GM19372 (cell line): ENCODE measurements around the gene PTGR2.
"Not testable (repeated sequence)": the region's sequence is repeated elsewhere in the genome, so short reads cannot be mapped to it uniquely, and the experiment has no call there.

Experiments used
- ATAC-seq: cut with Tn5 transposase; IDR thresholded peaks from one replicate; pipeline ENCODE4 v1.9.1; 2021; ENCODE audit warnings: mild to moderate bottlenecking, low read depth, moderate library complexity; ENCODE audit not compliant: unreplicated experiment

PTGR2 gene

DNA sequence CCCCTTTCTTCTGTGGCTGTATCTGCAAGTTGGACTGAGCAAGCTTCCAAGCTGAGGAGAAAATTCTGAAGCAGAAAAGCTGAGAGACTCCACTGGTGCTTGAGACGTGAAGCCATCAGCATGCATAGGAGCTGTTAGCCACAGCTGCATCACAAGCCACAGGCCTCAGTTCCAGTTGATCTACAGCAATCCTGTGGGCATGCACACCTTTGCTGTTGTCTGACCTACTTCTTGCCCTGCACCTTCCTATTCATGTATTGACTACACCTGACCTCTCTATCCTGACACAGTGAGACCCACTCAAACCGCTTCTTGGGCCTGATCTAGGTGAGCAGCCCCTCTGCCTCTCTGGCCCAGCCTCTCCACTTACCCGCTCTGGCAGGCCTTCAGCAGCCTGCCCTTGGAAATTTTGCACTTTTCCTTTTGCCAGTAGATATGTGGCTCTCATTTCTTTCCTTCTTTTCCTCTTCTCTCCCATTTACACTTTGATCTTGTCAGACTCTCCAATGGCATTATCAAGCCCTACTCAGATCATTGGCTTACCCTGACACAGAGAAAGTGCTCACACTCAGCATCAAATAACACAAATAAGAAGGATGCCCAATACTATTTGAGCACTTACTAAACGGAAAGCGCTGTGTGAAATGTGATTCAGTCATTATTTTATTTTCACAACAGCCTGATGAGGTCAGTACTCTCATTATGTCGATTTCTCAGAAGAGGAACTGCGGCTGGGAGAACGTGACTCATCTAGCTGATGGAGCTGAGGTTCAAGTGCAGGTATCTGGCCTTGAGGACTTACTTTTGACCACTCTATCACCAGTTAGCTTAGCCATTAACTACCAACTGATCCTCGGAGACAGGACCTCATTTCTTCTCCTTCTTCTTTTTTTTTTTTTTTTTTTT is 21.9 kb upstream of the PTGR2 start:
- ATAC-seq = no peak

DNA sequence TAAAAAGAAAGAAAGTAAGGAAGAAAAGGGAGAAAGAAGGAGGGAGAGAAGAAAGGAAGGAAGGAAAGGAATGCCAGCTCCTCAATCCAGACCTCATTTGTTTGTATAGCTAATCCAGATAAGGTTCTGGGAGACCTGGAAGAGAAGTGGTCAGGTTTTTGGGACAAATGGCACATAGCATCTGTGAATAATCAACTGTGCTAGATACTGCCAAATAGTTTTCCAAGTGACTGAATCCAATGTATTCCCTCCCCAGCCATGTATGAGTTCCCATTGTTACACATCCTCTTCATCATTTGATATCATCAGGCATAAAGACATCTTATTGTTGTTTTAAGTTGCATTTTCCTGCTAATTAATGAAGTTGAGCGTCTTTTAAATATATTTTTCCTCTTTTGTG is 18.6 kb upstream of the PTGR2 start:
- ATAC-seq = no peak

DNA sequence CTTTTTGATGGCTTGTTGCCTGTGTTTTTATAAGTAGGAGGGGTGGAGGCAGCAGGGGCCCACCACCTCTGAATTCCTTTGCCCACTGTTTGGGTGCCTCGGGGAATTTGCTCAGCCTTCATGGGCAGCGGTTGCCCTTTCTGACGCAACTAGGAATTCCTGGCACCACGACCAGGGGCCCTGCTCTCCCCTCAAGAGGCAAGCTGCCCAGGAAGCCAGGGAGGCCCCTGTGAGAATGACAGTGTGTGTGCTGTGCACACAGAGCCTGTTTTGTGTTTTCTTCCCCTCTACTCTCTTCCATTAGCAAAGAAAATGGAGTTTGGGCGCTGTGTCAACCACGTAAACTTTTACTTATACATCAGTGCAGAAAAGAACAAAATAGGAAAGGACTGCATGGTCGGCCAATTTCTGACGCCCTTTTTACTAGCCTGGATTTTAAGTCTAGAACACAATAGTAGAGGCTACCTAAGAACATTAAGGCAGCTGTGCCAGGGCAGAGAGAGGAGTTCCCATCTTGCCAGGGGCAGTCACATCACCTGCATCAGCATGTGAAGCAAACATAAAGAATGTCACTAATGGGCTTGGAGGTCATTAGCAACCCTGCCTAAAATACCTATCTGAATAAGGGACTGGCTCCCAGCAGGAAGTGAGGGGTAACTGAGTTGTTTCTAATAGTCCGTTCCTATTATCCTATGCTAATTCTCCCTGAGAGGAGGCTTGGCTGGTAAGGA is 17.9 kb upstream of the PTGR2 start:
- ATAC-seq = no peak

DNA sequence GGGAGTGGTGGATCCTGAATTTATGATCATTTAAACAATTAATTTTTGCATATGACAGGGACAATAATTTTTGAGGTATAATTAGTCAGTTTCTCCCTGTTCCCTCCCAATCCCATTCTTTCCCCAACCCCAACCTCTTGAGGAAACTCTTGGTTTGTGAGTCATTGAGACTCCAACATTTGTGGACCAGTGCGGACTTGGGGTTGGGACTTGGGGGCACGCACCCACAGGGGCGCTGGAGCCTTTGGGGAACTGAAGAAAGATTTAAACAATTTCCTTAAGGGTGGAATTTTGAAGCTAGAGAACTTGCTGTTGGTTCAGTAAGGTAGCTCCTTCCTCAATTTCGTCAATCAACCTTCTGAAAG is 17.4 kb upstream of the PTGR2 start:
- no peak for ATAC-seq

DNA sequence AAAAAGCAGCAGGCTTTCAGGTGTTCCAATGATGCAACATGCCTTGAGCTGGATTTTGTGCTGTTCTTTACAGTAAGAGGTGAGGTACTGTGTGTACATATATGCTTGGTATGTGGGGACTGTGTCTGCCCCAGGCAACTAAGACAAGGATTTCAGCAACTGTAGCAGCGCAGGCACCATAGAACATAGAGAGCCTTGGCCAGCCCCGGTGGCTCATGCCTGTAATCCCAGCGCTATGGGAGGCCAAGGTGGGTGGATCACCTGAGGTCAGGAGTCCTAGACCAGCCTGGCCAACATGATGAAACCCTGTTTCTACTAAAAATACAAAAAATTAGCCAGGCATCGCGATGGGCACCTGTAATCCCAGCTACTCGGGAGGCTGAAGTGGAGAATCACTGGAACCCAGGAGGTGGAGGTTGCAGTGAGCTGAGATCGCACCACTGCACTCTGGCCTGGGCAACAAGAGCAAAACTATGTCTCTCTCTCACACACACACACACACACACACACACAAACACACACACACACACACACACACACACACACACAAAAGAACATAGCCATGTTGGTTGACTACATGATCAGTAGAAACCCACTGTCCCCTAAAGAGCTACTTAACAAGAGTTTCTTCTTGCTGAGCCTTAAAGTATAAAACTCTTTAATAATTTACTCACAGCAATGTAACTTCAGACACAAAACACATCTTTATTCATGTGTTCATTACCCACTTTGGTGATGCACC is 13.2 kb upstream of the PTGR2 start:
- ATAC-seq = not testable (repeated sequence)

DNA sequence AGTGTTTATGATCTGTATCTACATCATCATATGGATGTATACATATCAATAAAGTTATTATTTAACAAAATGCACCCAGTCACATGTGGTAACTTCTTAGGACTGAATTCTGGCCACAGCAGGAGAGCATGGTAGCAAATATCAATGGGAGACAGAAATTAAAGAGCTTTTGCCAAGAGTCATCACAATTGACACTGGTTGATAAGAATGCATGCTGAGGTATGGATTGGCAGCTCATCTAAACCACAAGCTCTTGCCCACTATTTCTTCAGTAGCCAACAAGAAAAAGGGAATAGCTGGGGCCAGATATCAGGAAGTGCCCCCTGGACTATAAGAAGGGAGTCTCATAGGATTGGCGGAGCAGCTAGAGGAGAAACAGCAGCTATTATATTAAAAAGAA is 9.4 kb upstream of the PTGR2 start:
- no peak for ATAC-seq

DNA sequence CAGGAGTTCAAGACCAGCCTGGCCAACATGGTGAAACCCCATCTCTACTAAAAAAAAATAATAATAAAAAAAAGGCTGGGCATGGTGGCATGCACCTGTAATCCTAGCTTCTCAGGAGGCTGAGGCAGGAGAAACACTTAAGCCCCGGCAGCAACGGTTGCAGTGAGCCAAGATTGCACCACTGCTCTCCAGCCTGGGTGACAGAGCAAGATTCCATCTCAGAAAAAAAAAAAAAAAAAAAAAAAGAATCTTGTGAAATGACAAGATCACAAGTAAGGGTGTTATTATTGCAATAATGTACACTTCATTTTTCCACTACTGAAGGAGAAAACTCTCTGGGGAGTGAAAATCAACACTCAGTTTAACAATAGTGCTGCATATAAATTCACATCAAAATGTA is 8.8 kb upstream of the PTGR2 start:
- no peak for ATAC-seq

DNA sequence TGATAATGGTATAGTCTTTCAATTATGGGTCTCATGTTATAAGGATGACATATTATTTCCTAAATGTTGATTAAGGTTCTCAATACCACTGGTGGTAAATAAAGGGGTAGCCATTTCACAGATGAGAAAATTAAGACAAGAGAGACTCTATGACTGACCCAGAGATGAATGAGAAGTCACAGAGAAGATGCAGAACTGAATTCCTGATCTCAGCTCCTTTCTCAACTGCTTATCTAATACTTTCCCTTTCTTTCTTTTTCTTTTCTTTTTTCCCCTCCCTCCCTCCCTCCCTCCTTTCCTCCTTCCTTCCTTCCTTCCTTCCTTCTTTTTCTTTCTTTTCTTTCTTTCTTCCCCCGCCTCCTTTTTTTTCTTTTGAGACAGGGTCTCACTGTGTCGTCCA is 8.3 kb upstream of the PTGR2 start:
- ATAC-seq = no peak

DNA sequence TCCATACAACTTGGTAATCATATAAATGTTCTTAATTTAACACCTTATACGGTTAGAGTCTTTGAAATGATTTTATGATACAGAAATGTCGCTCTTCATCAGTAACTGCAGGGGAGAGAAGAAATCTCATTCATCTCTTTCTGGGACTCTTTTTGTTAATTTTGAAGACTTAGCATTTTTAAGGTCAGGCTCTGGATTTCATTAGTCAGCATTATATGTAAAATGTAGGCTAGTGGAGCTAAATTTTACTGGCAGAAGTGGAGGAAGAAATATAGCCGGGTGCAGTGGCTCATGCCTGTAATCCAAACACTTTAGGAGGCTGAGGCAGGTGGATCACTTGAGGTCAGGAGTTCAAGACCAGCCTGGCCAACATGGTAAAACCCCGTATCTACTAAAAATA is 4.7 kb upstream of the PTGR2 start:
- ATAC-seq = no peak

DNA sequence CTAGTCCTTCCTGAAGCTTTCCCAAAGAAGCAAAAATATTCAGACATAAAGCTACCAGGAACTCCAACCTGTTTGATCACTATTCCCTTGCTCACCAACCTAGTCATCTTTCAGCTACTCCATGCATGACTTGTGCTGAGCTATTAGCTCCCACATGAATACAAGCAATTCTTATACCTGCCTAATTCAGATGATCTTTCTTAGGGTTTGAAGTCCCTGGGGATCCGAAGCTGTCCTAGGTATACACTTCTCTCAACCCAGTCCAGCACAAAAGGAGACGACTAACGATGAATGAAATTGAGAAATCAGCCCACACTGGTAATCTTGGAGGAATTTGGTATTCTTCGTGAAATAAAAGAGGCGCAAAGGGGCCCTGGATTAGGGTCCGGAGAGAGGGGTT is 631 bp upstream of the PTGR2 start:
- ATAC-seq = no peak

DNA sequence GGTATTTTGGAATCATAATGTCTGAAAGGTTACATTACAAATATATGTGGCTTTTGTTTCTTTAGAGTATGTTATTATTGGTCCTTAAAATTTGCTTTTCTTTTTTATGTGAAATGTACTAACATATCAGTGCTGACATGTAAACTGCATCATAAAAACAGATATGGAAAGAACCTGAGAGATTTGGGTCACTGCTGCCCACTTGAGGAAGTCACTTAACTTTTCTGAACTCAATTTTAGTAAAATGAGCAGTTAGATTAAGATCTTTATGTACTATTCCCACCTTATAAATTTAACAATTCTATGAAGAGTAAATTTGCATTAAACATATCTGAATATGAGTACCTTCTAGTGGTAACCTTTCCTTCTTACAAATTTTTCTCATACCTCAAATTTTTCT is 7.5 kb downstream of the PTGR2 start:
- ATAC-seq = no peak

DNA sequence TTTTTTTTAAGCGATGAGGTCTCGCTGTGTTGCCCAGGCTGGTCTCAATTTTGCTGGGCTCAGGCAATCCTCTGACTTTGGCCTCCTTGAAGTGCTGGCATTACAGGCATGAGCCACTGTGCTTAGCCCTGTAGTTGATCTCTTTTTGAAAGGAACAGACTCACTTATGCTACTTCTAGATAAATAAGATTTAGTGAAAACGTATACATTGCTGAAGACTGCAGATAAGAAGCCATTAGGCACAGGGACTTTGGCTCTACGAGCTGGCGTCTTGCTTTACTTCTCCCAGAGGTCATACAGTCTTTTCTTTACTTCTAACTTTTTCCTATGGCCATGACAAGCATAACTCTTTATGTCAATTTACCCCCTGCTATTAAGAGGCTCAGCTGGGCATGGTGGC is 9.4 kb downstream of the PTGR2 start:
- ATAC-seq = no peak

DNA sequence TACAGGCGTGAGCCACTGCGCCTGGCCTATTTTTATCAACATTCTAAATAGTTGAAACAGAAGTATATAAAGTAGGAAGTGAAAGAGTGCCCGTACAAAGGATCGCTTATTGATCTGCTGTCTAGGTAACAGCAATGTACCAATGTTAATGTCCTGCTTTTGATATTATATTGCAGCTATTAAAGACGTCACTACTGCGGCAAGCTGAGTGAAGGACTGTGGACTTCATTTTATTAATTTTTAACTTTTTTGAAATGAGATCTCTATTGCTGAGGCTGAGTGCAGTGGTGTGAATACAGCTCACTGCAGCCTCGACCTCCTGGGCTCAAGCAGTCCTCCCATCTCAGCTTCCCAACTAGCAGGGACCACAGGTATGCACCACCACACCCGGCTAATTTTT is 10.8 kb downstream of the PTGR2 start:
- no peak for ATAC-seq

DNA sequence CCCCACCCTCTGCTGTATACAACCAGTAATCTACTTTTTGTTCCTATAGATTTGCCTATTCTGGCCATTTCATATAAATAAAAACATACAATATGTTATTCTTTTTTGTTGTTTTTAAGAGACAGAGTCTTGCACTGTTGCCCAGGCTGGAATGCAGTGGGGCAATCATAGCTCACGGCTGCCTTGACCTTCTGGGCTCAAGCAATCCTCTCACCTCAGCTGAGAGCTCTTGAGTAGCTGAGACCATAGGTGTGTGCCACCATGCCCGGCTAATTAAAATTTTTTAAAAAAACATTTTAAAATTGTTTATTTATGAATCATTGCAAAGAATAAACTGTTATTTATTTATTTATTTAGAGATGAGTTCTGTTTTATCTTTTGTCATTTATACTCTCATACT is 11.6 kb downstream of the PTGR2 start:
- no peak for ATAC-seq

DNA sequence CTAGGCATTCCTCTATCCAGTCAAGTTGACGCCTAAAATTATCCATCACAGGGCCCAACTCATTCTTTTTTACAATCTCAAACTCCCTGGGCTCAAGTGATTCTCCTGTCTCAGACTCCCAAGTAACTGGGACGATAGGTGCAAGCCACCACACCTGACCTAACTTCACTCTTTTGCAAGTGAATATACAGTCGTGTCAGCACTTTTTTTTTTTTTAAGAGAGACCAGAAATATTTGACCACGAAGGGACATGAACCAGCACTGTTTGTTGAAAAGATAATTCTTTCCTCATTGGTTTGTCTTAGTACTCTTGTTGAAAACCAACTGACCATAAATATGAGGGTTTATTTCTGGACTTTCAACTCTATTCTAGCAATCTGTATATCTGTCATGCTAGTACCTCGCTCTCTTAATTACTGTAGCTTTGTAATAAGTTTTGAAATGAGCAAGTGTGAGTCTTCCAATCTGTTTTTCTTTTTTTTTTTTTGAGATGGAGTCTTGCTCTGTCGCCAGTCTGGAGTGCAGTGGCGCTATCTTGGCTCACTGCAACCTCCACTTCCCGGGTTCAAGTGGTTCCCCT is 14.0 kb downstream of the PTGR2 start:
- no peak for ATAC-seq

DNA sequence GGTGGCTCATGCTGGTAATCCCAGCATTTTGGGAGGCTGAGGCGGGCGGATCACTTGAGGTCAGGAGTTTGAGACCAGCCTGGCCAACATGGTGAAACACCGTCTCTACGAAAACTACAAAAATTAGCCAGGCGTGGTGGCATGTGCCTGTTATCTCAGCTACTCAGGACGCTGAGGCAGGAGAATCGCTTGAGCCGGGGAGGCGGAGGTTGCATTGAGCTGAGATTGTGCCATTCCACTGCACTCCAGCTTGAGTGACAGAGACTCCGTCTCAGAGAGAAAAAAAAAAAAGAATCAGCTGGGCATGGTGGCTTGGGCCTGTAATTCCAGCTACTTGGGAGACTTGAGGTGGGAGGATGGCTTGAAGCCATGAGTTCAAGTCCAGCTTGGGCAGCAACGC is 18.1 kb downstream of the PTGR2 start:
- not testable (repeated sequence) for ATAC-seq

DNA sequence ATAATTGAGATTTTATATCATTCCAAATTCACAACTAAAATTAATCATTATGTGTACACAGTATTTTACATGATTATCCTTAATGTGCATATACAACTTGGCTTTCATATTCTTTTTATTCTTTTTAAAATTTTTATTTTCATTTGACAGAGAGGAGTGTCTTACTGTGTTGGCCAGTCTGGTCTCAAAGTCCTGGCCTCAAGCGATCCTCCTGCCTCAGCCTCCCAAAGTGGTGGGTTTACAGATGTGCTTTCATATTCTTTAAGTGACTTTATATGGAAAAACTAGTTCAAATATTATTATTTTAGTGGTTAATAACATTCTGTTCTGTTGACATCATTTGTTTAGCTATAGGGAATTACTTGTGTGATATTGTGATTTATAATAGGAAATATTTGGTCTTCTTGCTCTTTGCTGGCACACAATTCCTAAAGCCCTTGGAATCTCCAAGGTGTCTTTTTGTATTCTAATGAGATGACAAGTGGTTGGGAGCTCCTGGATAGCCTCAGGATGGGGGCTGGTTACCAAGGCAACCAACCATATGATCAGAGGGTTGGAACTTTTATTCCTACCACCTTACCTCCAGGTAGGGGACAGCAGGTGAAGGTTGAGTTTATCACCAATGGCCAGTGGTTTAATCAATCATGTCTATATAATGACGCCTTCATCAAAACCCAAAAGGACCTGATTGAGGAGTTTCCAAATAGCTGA is 19.0 kb downstream of the PTGR2 start:
- no peak for ATAC-seq

DNA sequence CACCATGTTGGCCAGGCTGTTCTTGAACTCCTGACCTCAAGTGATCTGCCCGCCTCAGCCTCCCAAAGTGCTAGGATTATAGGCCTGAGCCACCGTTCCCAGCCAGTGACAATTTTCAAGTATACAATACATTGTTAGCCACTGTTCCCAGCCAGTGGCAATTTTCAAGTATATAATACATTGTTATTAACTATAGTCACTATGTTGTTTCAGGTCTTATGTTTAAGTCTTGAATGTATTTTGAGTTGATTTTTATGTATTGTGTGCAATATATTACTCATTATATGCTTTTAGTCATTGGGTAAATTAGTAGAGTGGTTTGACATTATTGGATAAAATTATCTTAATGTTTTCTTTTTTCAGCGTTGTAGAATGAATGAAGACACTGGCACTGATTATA is 22.0 kb downstream of the PTGR2 start:
- no peak for ATAC-seq

DNA sequence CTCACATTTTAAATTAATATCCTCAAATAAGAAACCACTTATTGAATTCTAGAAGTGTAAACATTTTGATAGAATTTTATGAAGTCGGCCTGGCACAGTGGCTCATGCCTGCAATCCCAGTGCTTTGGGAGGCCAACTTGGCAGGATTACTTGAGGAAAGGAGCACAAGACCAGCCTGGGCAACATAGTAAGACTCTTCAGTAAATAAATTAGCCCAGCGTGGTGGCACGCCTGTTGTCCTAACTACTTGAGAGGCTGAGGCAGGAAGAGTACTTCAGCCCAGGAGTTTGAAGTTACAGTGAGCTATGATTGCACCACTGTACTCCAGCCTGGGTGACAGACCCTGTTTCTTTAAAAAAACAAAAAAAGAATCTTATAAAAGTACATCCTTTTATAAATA is 26.2 kb downstream of the PTGR2 start:
- ATAC-seq = no peak

DNA sequence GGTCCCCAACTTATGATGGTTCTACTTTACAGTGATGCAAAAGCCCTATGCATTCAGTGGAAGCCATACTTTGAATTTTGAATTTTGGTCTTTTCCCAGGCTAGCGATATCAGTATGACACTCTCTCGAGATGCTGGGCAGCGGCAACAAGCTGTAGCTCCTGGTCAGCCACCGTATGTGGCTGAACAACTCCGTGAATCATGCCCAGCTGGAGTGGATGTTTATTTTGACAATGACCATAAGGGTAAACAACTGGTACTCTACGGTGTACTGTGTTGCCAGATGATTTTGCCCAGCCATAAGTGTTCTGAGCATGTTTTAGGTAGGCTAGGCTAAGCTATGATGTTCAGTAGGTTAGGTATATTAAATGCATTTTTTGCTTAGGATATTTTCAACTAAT is 26.8 kb downstream of the PTGR2 start:
- ATAC-seq = no peak
